CD1c-positive myeloid dendritic cell (primary cell): ENCODE measurements around the gene RPS6KA4.
A peak's percentile ranks its signal among the peaks of the same experiment; 100 is the strongest.
"Not testable (repeated sequence)": the region's sequence is repeated elsewhere in the genome, so short reads cannot be mapped to it uniquely, and the experiment has no call there.

Source experiments
- DNase-seq: peaks from one replicate; pipeline ENCODE4 v3.0.0-alpha.2; 2016; ENCODE audit errors: extremely low spot score

Gene RPS6KA4

DNA sequence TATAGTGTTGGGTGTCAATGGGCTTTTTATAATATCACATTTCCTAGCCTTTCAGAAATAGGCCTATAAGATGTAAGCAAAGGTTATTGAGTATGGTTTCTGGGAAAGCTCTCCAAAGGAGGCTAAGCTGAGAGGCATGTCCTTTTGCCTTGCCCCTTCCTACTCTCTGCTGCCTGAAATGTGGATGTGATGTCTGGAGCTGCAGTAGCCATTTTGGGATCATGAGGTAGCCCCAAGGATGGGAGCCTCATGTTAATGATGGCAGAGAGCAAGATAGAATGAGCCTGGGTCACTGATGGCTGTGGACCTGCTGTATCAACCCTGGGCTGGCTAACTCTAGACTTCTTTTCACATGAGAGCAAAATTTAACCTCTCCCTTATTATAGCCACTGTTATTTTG lies 29.0 kb downstream of the RPS6KA4 start:
- DNase-seq, result no peak

- DNase-seq, result no peak
Observed at GRCh38 chr11:64388894-64389293, 29.9 kb downstream of the RPS6KA4 start.

- no peak for DNase-seq
Observed at GRCh38 chr11:64389851-64390250, 30.9 kb downstream of the RPS6KA4 start.

DNA sequence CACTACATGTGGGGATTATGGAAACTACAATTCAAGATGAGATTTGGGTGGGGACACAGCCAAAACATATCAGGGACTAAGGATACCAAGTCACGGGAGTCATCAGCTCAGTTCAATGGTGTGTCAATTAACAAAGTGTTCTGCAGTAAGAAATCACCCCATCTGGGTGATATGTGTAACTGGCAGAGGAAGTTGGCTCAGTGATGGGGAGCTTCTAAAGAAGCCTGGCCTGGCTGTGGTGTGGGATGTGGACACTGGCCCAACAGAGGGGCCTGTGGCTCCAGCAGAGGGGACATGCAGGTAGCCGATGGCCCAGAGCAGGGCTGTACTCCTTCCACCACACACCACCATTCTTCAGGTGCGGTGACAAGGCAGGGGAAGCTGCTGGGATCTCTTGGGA lies 31.6 kb downstream of the RPS6KA4 start:
- DNase-seq, result no peak

- no peak for DNase-seq
Observed at GRCh38 chr11:64391839-64392238, 32.9 kb downstream of the RPS6KA4 start.

GRCh38 chr11:64395545-64396078 lies 36.6 kb downstream of the RPS6KA4 start:
- peak; percentile 73 for DNase-seq

DNA sequence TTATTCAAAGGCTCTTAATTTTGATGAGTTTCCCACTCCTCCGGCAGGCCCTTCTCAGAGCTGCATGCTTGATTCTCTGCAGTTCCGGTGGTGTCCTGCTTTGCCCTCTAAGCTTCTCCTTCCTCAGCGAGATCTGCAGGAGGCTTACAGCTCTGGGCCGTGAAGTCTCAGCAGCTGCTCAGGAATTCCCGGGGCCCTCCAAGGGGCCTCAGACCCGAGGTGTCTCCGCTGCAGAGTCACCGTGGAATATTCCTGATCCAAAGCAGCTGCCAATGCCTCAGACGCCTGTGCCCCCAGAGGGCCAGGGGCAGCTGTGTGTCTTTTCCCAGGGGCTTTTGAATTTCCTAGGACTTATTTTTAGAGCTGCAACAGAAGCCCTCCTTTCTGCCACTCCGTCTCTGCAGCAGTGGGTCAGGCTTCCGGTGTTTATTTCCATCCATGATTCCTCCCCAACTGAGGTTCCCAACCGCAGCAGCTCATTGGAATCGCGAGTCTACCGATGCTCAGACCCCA lies 37.2 kb downstream of the RPS6KA4 start:
- no peak for DNase-seq

GRCh38 chr11:64400102-64400501 lies 41.1 kb downstream of the RPS6KA4 start:
- peak; percentile 28 for DNase-seq

- no peak for DNase-seq
Observed at GRCh38 chr11:64400667-64401066, 41.7 kb downstream of the RPS6KA4 start.

GRCh38 chr11:64401775-64402174 lies 42.8 kb downstream of the RPS6KA4 start:
- no peak for DNase-seq

- DNase-seq, result no peak
Observed at GRCh38 chr11:64403106-64403505, 44.1 kb downstream of the RPS6KA4 start.

GRCh38 chr11:64406221-64406946 lies 47.4 kb downstream of the RPS6KA4 start:
- no peak for DNase-seq

DNA sequence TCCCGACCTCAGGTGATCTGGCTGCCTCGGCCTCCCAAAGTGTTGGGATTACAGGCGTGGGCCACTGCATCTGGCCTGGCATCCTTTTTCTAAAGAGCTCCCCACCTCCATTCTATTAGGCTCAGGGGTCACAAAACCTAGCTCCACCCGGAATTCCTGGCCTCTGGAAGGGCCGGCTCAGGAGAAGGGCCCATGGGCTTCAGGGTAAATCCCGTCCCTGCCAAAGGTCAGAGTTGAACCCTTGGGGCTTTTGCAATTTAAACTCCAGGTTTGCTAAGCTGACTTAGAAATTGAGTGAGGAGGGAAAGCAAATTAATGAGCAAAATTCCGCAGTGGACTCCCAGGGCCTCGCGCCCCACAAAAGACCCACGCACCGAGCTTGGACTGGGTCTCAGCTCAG lies 48.3 kb downstream of the RPS6KA4 start:
- DNase-seq, result no peak

GRCh38 chr11:64407630-64408029 lies 48.7 kb downstream of the RPS6KA4 start:
- no peak for DNase-seq

DNA sequence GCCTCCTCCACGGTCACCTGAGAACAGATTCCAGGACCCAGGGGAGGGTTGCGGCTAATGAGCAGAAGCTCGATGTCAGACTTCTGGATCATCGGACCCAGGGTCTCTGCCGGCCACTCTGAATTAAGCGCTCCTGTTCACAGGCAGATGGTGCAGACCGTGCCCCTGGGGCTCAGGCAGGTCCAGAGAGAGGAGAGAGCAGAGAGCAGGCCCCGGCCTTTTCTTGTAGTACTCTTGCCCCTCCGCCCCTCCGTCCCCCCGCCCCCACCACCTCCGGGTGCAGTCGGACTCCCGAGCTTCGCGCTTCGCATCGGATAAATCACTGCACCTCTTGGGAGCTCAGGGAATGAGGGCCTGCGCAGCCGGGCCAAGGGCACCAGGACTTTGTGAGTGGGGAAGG lies 50.3 kb downstream of the RPS6KA4 start:
- no peak for DNase-seq

DNA sequence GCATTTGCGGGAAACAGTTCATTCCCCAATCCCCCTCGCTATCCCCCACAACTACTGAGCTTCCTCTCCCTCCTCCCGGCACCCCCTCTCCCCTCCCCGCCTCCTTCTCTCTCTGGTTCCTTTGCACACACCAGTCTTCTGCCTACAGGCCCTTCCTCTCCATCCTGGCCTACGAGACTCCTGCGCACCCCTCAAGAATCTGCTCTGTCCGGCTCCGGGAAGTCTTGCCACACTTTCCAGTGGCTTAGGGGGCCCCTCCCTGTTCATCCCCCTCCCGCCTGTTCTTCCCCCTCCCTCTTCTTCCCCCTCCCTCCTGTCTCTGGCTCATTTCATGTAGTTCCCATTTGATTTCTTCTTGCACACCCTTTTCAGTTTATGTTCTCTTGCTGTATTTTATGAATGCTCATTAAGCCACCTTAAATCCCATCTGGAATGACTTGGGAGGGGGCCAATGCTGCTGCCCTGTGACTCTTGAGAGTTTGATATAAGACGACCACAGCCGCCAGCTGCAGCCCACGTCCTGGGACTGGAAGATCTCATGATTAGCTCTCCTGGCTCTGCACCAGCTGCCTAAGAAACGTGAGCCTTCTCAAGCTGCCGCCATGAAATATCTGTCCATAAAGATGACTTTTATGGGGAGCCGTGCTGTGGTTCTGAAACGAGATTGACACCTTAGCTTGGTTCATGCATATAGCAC lies 50.9 kb downstream of the RPS6KA4 start:
- peak; percentile 26 for DNase-seq

DNA sequence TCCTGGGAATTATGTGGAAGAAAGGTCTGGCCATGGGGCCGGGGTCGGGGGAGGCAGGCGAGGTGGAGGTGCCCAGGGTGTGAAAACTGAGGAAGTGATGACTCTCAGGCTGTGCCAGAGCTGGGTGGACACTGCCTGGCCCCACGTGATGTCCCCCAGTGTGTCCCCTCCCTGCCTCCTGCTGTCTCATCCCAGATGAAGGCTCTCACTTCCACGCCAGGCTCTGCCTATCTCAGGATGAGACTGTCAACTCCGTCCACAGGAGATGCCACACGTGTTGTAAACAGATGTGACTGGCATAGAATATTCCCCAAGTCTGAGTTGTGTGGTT lies 51.4 kb downstream of the RPS6KA4 start:
- no peak for DNase-seq

DNA sequence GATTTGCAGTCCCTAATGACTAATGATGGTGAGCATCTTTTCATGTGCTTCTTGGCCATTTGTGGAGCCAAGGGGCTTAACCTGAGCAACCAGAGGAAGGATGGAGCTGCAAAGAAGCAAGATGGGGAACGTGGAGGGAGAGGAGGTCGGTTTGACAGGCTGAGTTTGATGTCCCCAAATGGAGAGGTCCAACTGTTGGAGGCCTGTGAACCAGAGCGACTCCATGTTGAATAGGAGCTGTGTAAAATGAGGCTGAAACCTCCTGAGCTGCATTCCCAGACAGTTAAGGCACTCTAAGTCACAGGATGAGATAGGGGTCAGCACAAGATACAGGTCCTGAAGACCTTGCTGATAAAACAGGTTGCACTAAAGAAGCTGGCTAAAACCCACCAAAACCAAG lies 54.5 kb downstream of the RPS6KA4 start:
- DNase-seq, result no peak

DNA sequence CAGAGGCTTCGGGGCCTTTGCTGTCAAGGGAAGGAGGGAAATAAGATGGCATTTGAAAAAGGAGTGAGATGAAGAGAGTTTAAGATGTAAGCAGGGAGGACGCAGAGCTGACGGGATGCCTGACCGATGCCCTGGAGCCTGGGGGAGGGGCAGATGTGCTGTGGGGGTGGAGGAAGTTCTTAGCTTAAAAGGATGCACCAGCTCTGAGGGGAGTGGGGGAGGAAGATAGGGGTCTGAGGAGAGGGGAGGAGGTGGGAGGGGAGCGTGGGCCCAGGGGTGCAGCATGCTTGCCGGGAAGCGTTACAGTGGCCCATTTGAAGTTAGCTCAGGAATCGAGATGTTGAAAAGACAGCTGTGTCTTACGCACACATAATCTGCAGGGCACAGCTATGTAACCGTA lies 56.3 kb downstream of the RPS6KA4 start:
- no peak for DNase-seq

GRCh38 chr11:64415996-64416728 lies 57.2 kb downstream of the RPS6KA4 start:
- no peak for DNase-seq

GRCh38 chr11:64418233-64418632 lies 59.3 kb downstream of the RPS6KA4 start:
- not testable (repeated sequence) for DNase-seq

DNA sequence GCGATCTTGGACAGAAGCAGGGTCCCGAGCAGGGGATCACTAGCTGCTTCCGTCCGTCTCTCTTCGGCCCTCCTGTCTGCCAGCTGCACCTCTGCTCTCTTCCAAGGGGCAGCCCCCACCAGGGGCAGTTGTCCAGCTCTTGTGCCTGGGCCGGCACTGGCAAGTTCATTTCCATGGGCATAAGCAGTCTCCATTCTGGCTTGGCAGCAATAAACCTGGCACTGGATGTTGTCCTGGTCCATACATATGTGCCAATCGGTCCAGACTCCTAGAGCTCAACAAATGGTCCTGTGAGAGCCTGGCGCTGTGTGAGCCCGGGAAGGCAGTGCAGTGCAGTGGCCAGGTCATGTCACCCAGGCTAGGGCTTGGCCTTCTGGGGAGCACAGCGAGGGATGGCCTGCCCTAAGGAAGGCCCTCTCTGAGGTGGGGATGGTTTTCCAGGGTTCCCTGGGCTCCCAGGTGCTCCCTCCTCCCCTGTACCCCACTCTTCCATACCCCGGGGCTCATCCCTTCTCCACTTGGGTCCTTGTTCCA lies 60.4 kb downstream of the RPS6KA4 start:
- DNase-seq, result no peak
